Raji (cell line): ENCODE data around the gene ANKRD27.

ENCODE experiments used
- POLR2A ChIP-seq: IDR thresholded peaks from 2 replicates; pipeline ENCODE4 v1.6.1; 2011; ENCODE audit warnings: low read depth, low read length, control low read depth; ENCODE audit not compliant: insufficient read depth

ANKRD27 gene

GRCh38 chr19:32674931-32675719, at the start of gene ANKRD27:
ANKRD27 (minus strand) TSS chr19:32675180; CDS start chr19:32659015, 16,165 bp downstream.
- peak; percentile 84 for TF ChIP-seq POLR2A

- TF ChIP-seq POLR2A, result no peak
These were observed 45.9 kb upstream of the ANKRD27 start for GRCh38 chr19:32720936-32721250.

GRCh38 chr19:32720216-32720935, 45.4 kb upstream of the ANKRD27 start:
- TF ChIP-seq POLR2A, result no peak

- TF ChIP-seq POLR2A, result no peak
These were observed 44.7 kb upstream of the ANKRD27 start, which contains the start of gene TDRD12 for GRCh38 chr19:32719611-32720059. TDRD12 (plus strand) TSS chr19:32719767; CDS start chr19:32720073, 306 bp downstream.

GRCh38 chr19:32718286-32718685, 43.3 kb upstream of the ANKRD27 start:
- TF ChIP-seq POLR2A, result no peak

GRCh38 chr19:32717496-32717895, 42.5 kb upstream of the ANKRD27 start:
- TF ChIP-seq POLR2A, result no peak

GRCh38 chr19:32711747-32712146, 36.8 kb upstream of the ANKRD27 start:
- TF ChIP-seq POLR2A, result no peak

GRCh38 chr19:32709032-32709431, 34.1 kb upstream of the ANKRD27 start:
- no peak for TF ChIP-seq POLR2A

GRCh38 chr19:32708457-32708856, 33.5 kb upstream of the ANKRD27 start:
- TF ChIP-seq POLR2A, result no peak

GRCh38 chr19:32702010-32702409, 27.0 kb upstream of the ANKRD27 start:
- TF ChIP-seq POLR2A, result no peak

GRCh38 chr19:32693151-32694108, 18.4 kb upstream of the ANKRD27 start:
- TF ChIP-seq POLR2A, result peak; percentile 41; the same call in 1 of the 2 replicates

- TF ChIP-seq POLR2A, result no peak
These were observed 17.7 kb upstream of the ANKRD27 start for GRCh38 chr19:32692727-32693061.

- peak; percentile 36; the same call in 1 of the 2 replicates for TF ChIP-seq POLR2A
These were observed 17.2 kb upstream of the ANKRD27 start for GRCh38 chr19:32691952-32692726.

- TF ChIP-seq POLR2A, result peak; percentile 61
These were observed 16.4 kb upstream of the ANKRD27 start, which contains the start of gene NUDT19 for GRCh38 chr19:32691291-32691951. NUDT19 (plus strand) TSS chr19:32691821; CDS start chr19:32691961, 140 bp downstream.
